ENCODE measurements around the gene LPXN.

LPXN gene

DNA sequence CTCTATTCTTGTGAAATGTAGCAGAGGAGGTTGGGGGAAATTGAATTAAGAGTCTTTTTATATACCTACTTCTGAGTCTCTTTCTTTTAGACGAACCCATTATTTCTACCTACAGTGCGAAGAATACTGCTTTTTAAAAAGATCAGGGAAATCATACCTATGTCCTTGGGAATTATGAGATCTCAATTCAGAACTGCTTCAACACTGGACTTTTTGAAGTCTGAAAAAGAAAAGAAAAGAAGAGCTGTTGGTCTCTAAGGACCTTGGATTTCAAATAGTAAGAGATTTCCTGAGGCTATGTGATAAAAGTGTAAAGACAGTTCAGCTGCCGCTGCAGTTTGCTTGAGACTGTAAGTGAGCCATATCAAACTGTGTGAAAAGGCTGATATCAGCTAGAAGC, 64.0 kb downstream of the LPXN start:
- no peak for FAIRE-seq

DNA sequence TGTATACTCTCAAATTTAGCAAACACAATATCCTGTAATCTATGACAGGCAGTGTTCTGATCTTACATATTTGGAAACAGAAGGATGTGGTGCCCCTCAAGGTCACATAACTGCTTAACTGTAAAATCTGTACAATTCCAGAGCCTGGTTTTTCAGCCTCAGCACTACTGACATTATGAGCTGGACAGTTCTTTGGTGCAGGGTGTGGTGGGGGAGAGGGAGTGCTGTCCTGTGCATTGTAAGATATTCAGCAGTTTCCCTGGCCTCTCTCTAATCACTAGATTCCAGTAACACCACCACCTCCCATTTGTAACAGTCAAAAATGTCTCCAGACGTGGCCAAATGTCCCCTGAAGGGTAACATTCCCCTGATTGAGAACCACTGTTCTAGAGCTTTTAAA, 65.9 kb downstream of the LPXN start:
- FAIRE-seq, result no peak

DNA sequence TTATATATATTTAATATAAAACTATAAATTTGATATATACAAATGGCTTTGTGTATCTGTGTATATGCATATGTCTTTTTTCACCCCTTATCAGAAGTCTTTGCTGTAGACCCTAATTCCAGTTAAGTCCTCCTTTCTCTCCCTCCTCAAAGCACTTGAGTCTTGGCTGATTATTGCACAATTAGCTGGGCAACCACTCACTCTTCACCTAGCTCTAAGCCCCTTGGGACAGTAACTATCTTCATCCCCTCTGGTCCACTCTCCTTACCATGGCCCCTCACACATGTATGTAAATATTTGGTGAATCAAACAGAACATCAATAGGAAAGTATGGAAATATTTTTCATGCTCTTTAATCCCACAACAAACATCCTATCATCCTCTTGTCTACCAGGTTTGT, 66.8 kb downstream of the LPXN start:
- FAIRE-seq, result no peak

DNA sequence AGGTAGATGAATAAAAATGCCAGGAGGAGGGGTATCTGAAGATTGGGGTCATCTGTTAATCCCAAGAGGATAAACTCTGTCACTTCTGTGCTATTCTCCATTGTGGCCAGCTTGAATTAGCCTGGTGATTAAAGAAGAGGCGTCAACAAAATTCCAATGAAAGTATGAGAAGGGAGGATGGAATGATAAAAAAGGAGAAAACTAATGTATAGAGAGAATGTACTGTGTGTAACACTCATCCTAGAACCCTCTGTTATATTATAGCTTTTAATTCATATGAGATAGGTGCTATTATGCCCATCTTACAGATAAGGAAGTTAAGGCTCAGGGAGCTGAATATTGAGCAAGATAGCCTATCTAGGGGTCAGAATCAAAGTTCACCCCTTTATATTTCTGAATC, 67.7 kb downstream of the LPXN start, which contains the start of gene OR5B21:
TSS of gene OR5B21 (minus strand) at position 101 of the 400 bp plus-strand sequence. CDS start at position 101, 0 bp downstream.
- FAIRE-seq, result no peak

DNA sequence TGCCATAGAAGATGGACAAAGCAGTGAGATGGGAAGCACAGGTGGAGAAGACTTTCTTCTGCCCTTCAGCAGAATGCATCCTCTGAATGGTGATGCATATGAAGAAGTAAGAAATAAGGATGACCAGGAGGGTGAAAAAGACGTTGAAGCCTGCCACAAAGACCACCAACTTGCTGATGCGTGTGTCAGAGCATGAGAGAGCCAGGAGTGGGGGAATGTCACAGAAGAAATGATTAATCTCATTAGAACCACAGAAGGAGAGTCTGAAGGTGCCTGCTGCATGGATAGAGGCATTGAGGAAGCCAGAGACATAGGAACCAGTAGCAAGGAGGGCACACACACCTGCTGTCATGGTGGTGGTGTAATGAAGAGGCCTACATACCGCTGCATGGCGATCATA, 68.3 kb downstream of the LPXN start:
- FAIRE-seq, result no peak

DNA sequence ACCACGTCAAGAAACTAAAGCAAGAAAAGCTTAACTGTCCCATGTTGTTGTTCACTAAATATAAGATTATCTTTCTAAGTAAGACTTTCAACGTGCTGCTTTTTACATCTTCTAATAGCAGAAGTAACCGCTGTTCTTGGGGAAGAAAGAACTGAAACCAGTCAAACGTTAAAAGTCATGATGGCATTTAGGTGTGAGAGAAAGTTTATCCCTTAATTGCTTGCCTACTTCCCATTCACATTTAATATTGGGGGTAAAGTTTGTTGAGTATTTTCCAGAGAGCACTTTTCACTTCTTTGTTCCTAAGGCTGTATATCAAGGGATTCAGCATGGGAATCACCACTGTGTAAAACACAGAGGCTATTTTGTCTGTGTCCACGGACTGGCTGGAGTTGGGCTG, 68.7 kb downstream of the LPXN start:
- FAIRE-seq, result no peak

DNA sequence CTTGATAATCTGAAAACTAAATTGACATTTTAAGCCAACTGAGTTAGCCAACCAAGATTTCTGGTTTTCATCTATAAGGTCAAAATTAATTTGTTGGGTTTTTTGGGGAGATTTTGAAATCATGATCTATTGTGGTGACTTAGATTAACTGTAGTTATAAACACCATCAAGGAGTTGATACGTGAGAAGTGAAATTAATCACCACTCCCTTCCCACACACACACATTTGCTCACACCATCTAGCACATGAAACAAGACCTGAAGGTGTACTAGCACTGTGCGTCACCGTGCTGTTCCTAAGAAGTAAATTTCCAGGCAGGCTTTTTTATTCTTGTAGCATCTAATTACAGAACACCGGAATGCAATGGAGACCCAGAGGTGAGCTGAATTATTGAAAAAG, 69.8 kb downstream of the LPXN start:
- FAIRE-seq, result no peak

DNA sequence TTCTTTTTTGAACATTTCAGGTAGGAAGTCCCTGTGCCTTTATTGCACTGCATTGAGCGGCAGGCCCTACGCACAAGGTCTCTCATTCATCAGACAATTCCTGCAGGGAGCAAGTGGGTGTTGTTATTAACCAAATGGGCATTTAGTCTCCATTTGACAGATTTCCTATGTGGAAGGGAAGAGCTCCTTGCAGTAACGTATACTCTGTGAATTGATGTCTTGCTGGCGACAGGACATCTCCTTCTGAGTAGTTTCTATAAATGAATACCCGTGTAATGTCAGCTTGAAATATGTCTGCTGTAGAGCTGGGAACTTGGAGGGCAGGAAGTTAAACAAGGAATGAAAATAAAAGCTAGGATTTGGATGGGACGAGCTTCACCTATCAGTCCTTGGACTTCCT, 71.4 kb downstream of the LPXN start:
- no peak for FAIRE-seq

DNA sequence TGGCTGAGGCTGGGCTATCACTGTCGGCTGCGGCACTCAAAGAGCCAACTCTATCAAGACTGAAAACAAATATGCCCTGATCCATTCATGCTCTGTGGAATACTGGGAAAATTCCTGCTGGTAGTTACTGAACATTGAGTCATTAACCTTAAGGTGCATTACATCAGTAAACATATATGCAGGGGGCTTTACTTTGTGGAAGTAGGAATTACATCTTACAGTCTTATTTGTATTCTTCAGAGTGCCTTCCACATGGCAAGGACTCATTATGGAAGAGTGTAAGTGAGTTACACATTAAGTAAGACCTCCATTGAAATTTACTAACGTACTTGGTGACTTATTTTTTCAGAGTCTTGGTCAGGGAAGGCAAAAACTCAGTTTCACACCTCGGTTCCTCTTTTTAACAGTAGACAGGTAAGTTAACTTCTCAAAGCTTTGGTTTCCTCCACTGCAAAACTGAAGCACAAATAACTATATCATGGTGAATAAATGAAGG, 72.2 kb downstream of the LPXN start:
- no peak for FAIRE-seq

DNA sequence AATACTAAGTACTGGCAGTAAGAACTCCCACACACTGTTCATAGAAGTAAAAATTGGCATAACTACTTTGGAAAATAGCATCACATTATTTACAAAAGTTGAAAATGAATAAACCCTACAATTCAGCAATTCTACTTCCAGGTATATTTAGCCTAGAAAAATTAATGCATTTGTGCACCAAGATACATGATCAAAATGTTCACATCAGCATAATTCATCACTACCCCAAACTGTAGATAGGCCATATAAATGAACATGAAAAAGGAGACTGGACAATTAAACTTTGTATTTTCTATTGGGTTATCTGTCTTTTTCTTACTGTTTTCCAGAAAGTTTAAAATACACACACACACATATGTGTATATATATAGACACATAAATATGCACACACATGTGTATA, 73.7 kb downstream of the LPXN start:
- no peak for FAIRE-seq

DNA sequence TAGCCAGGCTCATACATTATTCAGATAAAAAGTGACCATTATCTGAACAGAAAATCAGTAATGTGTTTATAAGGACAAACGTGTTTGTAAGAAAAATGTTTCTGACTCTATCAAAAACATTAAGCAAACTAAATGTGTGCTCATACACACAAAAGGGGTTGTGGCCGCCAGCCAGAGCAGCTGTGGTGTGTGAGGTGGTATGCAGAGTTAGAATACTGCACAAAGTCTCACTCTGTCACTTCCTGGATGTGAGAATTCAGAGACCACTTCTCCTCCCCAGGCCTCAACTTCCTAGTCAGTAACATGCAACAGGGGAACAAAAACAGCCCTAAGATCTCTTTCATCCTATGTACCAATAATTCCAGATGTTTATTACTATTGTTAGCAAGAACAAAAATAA, 77.2 kb downstream of the LPXN start:
- FAIRE-seq, result no peak

DNA sequence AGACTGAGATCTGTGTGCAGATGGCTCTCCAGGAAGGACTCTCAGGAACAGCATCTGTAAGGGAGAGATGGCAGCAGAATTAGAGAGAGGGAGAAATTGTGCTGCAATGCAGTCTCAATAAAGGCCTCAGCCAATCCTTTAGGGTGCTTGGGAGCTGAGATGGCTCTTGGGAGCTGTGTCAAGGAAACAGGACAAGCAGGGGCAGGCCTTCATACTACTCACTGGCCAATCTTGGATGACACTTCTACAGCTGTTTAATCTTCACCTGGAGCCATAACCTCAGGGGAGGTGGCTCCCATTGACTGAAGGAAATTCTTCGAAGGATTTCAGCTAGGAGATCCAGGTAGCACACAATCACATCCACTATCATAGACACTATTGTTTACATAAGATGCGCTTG, 77.7 kb downstream of the LPXN start:
- FAIRE-seq, result no peak

DNA sequence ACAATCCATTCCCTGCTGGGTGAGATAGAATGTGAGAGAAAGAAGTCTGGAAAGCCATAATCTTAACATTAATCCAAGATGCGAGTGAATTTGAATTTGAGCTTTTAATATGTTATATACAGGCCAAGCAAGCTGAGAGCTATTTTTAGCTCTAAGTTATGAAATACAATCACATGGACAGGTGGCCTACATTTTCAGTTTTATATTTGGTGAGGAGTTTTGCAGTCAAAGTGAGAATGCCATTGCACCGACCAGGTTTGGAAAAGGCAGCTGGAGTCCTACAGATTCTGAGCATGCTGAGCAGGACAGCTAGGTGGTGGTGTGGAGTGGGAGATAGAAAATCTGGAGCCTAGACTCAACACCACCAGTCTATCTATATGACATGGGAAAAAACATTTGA, 79.8 kb downstream of the LPXN start:
- no peak for FAIRE-seq

DNA sequence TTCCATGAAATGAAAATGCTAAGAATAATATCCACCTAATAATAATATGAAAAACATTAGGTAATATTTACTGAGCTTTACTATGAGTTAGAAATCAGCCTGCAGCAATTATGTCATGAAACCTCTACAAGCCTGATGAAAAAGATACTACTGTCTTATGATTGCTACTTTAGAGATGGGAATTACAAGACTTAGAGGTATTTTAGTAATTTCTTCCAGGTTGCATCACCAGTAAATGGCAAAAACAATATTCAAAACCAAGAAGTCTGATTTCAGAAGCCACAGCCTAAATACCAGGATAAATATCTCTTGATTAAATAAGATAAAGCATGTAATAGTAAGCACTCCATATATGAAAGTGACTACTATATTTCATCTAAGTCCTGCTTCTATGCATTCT, 81.6 kb downstream of the LPXN start:
- no peak for FAIRE-seq

DNA sequence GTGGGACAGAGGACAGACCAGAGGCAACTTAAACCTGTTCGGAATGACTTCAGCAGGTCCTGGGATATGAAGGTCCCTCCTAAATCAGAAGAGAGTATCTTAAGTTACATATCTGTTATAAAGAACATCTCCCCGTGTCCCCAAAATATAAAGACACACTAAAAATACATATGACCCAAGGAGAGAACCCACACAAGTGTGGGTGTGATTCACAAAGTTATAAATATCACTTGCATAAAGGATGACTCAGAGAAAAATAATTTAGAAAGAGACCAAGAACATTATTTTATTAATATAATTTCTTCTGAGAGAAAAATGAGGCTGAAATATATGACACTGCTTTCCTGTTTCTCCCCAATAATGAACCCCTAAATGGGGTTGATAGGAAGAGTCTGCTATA, 82.0 kb downstream of the LPXN start:
- no peak for FAIRE-seq

DNA sequence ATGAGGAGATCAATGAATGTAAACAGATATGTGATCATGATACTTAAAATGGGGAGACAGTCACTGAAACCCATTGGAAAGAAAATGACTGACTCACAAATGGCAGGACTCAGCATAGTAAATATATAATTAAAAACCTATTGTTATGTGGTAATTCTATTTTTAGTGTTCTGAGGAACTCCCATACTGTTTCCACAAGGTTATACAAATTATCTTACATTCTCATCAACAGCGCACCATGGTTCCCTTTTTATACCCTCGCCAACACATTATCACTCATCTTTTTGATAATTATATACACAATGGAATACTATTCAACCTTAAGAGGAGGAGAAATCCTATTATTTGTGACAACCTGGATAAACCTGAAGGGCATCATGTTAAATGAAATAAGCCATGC, 84.8 kb downstream of the LPXN start:
- FAIRE-seq, result no peak

DNA sequence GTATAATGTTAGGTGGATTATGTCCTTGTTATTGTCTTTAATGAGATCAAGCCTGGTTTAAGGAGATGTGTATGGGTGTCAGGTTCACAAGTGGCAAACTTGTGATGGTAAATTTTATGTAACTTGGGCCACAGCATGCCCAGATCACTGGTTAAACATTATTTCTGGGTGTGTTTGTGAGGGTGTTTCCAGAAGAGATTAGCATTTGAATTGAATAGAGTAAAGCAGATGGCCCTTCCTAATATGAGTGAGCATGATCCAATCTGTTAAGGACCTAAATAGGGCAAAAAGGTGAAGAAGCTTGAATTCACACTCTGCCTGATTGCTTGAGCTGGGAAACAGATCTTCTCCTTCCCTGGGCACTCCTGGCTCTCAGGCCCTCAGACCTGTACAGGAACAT, 88.5 kb downstream of the LPXN start:
- FAIRE-seq, result no peak

DNA sequence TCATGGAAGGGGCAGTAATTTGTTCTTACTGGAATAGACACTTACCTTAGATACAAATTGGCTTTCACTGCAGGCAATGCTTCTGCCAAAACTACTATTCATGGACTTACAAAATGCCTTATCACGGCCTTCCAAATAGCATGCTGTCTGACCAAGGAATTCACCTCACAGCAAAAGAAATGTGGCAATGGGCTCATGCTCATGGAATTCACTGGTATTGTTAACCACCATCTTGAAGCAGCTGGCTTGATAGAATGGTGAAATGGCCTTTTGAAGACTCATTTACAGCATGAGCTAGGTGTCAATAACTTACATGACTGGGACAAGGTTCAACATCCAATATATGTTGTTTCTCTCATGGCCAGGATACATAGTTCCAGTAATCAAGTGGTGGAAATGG, 89.7 kb downstream of the LPXN start:
- no peak for FAIRE-seq

Data from G401.6 (cell line).